22Rv1 (cell line): Measurements from ENCODE around the gene LRRC36.

ENCODE experiments used
- H3K27ac ChIP-seq: fragments of 450-650 bp; 2 replicates; pipeline ENCODE4 v1.5.1; 2017
- ZFX ChIP-seq: fragments of 450-650 bp; IDR thresholded peaks from 2 replicates; pipeline ENCODE4 v1.6.1; 2017; ENCODE audit warnings: antibody characterized with exemption, borderline replicate concordance
- TF ChIP-seq, protein P1 (sequence below): fragments of 450-650 bp; IDR thresholded peaks from 2 replicates; pipeline ENCODE4 v1.5.1; 2017; ENCODE audit warnings: mild to moderate bottlenecking

Gene LRRC36

DNA sequence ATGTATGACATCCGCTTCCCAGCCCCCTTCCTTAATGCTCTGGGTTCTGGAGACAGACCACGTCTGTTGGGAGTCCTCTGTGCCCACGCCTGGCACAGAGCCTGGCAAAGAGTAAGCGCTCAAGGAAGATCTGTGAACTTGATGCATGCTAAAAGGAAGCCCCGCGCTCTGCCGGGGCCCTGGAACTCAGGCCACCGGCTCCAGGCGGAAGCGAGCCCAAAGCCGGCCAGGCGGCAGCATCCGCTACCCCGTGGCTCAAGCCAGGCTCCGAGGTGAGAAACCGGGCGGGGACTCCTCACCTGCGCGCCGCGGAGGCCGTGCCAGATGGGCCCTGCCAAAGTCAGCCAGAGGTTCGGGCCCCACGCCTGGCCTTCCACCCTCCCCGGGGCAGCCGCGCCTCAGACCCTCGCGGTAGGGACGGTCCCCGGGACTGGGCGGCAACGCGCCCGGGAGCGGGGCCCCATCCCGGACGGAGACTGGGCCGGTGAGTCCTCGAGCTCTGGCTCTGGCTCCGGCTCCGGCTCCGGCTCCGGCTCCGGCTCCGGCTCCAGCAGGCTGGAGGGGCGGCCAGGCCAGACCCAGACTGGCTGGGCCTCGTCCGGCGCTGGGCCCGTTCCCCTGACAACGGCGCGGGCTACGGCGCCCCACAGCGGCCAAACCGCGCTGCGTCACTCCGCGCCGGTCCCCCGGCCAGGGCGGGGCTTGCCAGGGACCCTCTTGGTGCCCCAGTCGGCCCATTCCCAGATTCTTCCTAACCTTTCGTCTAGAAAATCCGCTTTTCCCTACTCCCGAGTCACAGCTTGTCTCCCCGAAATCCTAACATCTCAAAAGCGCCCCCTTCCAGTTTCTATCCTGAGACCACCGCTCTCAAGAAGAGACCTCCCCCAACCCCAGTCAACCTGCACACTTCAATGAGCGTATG is 89.5 kb downstream of the LRRC36 start, which contains the start of gene ZDHHC1:
TSS of gene ZDHHC1 (minus strand) at position 606 of the 922 bp plus-strand sequence. CDS start 8,702 bp downstream, outside the sequence.
- TF ChIP-seq ZFX, result no peak
- TF ChIP-seq, protein P1, sequence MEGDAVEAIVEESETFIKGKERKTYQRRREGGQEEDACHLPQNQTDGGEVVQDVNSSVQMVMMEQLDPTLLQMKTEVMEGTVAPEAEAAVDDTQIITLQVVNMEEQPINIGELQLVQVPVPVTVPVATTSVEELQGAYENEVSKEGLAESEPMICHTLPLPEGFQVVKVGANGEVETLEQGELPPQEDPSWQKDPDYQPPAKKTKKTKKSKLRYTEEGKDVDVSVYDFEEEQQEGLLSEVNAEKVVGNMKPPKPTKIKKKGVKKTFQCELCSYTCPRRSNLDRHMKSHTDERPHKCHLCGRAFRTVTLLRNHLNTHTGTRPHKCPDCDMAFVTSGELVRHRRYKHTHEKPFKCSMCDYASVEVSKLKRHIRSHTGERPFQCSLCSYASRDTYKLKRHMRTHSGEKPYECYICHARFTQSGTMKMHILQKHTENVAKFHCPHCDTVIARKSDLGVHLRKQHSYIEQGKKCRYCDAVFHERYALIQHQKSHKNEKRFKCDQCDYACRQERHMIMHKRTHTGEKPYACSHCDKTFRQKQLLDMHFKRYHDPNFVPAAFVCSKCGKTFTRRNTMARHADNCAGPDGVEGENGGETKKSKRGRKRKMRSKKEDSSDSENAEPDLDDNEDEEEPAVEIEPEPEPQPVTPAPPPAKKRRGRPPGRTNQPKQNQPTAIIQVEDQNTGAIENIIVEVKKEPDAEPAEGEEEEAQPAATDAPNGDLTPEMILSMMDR, result peak; percentile 90
- H3K27ac ChIP-seq, result peak within 1 kb of the TSS; percentile 47

DNA sequence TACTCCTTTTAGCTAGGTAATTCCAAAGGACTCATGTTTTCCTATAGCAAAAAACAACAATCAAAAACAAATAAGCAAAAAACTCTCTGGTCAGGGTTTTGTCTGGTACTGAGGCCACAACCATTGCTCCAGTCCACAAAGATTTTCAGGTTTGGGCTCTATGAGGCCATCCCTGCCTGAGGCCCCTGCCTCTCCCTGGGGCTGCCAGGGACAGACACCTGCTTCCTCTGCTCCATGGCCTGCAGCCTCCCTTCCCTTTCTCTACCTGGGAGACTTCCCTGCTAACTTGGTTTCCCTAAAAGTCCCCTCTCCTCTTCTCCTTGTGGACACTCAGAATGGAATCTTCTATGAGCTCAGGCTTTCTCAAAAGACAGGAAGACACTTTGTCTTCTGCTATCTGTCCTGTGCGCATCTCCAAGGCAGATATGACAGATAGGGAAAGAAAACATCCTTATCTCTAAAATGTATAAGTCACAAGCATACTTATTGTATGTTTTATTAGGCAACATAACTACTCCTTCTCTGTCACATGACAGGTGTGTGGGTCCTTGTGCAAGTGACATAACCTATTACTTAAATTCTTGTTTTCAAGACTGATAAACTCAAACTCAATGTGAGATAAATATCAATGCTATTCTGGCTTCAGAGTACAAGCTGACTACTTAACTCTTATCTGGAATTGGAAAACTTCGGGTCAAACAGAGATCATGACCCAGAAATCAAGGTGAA is 90.9 kb downstream of the LRRC36 start:
- TF ChIP-seq, protein P1, result no peak
- no peak for TF ChIP-seq ZFX

DNA sequence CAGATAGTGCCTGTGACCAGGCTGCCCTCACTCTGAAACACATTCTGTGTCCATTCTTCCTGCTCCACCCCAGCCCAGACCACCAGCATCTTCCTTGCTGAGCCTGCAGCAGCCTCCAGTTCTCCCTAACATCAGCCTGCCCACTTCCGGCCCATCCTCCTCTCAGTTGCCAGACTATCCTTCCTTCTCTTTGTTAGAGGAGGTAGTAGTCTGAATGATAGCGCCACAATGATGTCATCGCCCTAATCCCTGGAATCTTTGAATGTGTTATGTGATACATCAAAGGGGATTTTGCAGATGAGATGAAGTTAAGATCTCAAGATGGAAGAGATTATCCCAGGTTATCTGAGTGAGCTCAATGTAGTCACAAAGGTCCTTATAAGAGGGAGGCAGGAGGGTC is 92.9 kb downstream of the LRRC36 start:
- TF ChIP-seq ZFX, result no peak
- TF ChIP-seq, protein P1, result no peak
- H3K27ac ChIP-seq, result no peak overlapping the region

More for the DNA sequence above, 90.9 kb downstream of the LRRC36 start:
- H3K27ac ChIP-seq, result no peak overlapping the region

DNA sequence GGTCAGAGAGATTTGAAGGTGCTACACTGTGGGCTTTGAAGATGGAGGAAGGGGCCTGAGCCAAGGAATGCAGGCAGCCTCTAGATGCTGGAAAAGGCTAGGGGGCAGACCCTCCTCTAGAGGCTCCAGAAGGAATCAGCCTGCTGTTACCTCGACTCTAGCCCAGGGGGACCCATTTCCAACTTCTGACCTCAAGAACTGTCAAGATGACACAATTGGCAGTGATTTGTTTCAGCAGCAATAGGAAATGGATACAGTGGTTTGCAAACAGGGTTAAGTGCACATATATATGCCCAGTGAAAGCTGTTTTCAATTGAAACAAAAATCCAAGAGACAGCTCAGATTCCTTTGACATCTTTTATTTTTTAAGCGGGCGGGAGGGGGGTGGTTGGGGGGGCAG is 93.3 kb downstream of the LRRC36 start:
- H3K27ac ChIP-seq, result no peak overlapping the region
- TF ChIP-seq ZFX, result no peak
- TF ChIP-seq, protein P1, result no peak

DNA sequence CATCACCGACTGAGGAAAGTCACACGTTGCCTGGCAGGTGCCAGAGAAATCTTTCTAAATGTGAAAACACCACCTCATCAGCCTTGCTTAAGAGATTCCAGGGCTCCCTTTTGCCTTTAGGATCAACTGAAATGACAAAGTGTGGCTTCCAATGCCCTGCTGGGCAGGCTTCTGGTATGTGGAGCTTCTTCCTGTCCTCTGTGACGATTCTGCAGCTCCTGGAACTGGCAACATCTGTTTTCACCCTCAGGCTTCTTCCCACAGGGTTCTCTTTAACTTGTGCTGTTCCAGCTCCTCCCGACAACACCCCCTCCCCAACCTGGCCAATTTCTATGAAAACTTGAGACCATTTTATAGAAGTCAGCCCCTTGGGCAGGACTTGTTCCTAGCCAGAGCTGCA is 94.4 kb downstream of the LRRC36 start:
- H3K27ac ChIP-seq, result no peak overlapping the region
- TF ChIP-seq, protein P1, result no peak
- no peak for TF ChIP-seq ZFX

DNA sequence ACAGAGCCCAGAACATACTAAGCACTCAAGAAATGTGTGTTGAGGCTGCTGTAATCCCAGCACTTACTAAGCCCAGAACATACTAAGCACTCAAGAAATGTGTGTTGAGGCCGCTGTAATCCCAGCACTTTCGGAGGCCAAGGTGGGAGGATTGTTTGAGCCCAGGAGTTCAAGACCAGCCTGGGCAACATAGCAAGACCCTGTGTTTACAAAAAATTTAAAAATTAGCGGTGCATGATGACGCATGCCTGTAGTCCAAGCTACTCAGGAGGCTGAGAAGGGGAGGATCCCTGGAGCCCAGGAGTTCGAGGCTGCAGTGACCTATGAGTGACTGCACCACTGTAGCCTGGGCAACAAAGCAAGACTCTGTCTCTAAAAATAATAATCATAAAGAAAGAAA is 96.4 kb downstream of the LRRC36 start:
- H3K27ac ChIP-seq, result no peak overlapping the region
- TF ChIP-seq, protein P1, result no peak
- TF ChIP-seq ZFX, result no peak
